ENCODE results near the gene PTEN.

GRCh38 chr10:88004451-88004850, 141.0 kb downstream of the PTEN start:
- no peak for TF ChIP-seq YY1 (IDR thresholded peaks at IDR 0.05; ENCODE audit: insufficient read depth, insufficient read length)
- no peak for TF ChIP-seq ZNF274 (IDR thresholded peaks at IDR 0.05; ENCODE audit: low read depth, low read length)
- no peak for TF ChIP-seq SUZ12 (IDR thresholded peaks at IDR 0.05; ENCODE audit: extremely low read depth, insufficient read depth, insufficient read length)
